Middle frontal gyrus (tissue), 1 donor: Measurements from ENCODE around the gene ERP29.
"Not testable (repeated sequence)": the region's sequence is repeated elsewhere in the genome, so short reads cannot be mapped to it uniquely, and the experiment has no call there.

Source experiments
- DNase-seq: peaks from one replicate; pipeline ENCODE4 v3.0.0-alpha.2; 2015; ENCODE audit warnings: low spot score; ENCODE audit errors: extremely low spot score

ERP29 gene

GRCh38 chr12:112035219-112035785, 22.1 kb downstream of the ERP29 start:
- DNase-seq = no peak

GRCh38 chr12:112036614-112037013, 23.4 kb downstream of the ERP29 start:
- not testable (repeated sequence) for DNase-seq

- no peak for DNase-seq
Measured at GRCh38 chr12:112046003-112046402, 32.8 kb downstream of the ERP29 start.

- DNase-seq = no peak
Measured at GRCh38 chr12:112049351-112049750, 36.1 kb downstream of the ERP29 start.

- DNase-seq = no peak
Measured at GRCh38 chr12:112061137-112061536, 47.9 kb downstream of the ERP29 start.

GRCh38 chr12:112063273-112063672, 50.0 kb downstream of the ERP29 start:
- no peak for DNase-seq

GRCh38 chr12:112066566-112066965, 53.3 kb downstream of the ERP29 start:
- no peak for DNase-seq
